ENCODE results near the gene SLC47A1.

SLC47A1 gene

GRCh38 chr17:19541445-19541844 lies 7.8 kb downstream of the SLC47A1 start:
- TF ChIP-seq MAX (IDR thresholded peaks at IDR 0.05; ENCODE audit: low read depth, low read length), result no peak
- H3K4me3 ChIP-seq (ENCODE audit: low read depth, low read length), result no peak overlapping the region
- DNase-seq (ENCODE audit: low read depth), result no peak

DNA sequence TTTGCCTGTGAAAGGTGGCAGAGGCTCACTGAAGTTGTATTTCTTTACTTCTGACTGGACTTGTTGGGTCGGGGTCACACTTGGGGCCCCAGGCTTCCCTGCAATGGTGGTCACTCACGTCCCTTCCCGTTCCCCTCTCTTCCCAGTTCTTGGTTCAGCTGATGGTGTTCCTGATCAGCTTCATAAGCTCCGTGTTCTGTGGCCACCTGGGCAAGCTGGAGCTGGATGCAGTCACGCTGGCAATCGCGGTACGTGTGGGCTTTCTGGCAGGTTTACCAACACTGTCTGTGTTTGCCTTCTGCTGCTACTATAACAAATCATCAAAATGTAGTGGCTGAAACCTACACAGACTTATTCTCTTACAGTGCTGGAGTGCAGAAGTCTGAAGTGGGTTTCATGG lies 8.6 kb downstream of the SLC47A1 start:
- H3K4me3 ChIP-seq (ENCODE audit: low read depth, low read length), result no peak overlapping the region
- DNase-seq (ENCODE audit: low read depth), result no peak
- TF ChIP-seq, protein P1, sequence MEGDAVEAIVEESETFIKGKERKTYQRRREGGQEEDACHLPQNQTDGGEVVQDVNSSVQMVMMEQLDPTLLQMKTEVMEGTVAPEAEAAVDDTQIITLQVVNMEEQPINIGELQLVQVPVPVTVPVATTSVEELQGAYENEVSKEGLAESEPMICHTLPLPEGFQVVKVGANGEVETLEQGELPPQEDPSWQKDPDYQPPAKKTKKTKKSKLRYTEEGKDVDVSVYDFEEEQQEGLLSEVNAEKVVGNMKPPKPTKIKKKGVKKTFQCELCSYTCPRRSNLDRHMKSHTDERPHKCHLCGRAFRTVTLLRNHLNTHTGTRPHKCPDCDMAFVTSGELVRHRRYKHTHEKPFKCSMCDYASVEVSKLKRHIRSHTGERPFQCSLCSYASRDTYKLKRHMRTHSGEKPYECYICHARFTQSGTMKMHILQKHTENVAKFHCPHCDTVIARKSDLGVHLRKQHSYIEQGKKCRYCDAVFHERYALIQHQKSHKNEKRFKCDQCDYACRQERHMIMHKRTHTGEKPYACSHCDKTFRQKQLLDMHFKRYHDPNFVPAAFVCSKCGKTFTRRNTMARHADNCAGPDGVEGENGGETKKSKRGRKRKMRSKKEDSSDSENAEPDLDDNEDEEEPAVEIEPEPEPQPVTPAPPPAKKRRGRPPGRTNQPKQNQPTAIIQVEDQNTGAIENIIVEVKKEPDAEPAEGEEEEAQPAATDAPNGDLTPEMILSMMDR (IDR thresholded peaks at IDR 0.05; ENCODE audit: low read depth, low read length), result no peak

DNA sequence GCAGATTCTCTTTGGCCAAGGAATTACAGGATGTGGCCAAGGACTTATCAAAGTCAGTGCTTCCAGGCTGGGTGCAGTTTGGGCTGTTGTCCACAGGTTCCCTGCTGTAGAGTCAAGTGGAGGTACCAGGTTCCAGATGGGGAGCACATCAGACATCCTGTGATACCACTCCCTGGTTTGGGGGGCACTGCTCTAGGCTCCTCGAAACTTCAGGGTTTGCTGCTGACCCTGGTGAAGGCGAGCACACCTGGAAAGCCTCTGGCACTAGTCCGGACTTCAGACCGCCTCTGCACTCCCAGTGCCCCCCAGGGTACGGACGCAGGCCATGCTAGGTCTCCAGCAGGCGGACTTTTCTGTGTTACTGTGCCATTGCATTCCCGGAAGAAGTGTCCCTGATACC lies 10.7 kb downstream of the SLC47A1 start:
- TF ChIP-seq MYC (IDR thresholded peaks at IDR 0.05; ENCODE audit: low read depth, low read length) (no peak), MAX (IDR thresholded peaks at IDR 0.05; ENCODE audit: low read depth, low read length) (no peak), POLR2A (IDR thresholded peaks at IDR 0.05; ENCODE audit: extremely low read depth, insufficient read length) (no peak)
- TF ChIP-seq, protein P1 (IDR thresholded peaks at IDR 0.05; ENCODE audit: low read depth, low read length), result no peak
- no peak overlapping the region for H3K4me3 ChIP-seq (ENCODE audit: low read depth, low read length)
- DNase-seq (ENCODE audit: low read depth), result no peak

DNA sequence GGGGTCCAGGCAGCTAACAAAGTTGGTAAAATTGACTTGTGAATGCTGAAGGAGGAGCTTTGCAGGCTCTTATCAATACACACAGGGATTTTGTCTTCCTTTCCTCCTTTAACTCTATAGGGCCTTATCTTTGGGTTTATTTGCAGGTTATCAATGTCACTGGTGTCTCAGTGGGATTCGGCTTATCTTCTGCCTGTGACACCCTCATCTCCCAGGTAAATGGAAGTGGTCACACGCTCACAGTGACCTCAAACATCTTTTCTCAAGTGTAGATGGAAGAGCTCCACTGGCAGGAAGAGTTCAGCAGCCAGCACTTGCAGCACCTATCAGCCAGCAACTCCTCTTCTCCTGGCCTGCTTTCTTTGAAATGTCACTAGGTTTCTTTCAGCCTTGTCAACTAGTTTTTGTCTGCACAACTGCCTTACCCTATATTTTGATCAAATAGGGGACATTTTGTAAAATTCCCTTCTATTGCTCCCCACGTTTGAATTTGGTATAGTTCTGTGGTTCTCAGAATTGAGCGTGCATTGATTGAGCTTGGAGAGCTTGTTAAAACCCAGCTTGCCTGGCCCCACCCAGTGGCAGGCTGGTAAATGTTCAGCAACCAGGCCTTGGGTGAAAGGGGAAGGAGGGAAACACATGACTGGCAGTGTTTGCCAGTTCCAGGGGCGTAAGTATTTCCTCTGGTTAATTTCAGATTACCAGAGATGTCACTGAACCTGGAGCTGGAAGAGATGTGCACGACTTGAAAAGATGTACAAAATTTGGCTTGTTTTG lies 12.8 kb downstream of the SLC47A1 start:
- peak; percentile 52 for DNase-seq (ENCODE audit: low read depth)
- TF ChIP-seq MAX (IDR thresholded peaks at IDR 0.05; ENCODE audit: low read depth, low read length) (no peak), MYC (IDR thresholded peaks at IDR 0.05; ENCODE audit: low read depth, low read length) (no peak)
- TF ChIP-seq, protein P1 (IDR thresholded peaks at IDR 0.05; ENCODE audit: low read depth, low read length), result peak; percentile 27
- no peak overlapping the region for H3K4me3 ChIP-seq (ENCODE audit: low read depth, low read length)

GRCh38 chr17:19549746-19550623 lies 16.3 kb downstream of the SLC47A1 start:
- DNase-seq (ENCODE audit: low read depth), result no peak
- TF ChIP-seq MAX (IDR thresholded peaks at IDR 0.05; ENCODE audit: low read depth, low read length) (no peak), MYC (IDR thresholded peaks at IDR 0.05; ENCODE audit: low read depth, low read length) (no peak), POLR2A (IDR thresholded peaks at IDR 0.05; ENCODE audit: extremely low read depth, insufficient read length) (no peak)
- TF ChIP-seq, protein P1 (IDR thresholded peaks at IDR 0.05; ENCODE audit: low read depth, low read length), result no peak
- H3K4me3 ChIP-seq (ENCODE audit: low read depth, low read length), result no peak overlapping the region

DNA sequence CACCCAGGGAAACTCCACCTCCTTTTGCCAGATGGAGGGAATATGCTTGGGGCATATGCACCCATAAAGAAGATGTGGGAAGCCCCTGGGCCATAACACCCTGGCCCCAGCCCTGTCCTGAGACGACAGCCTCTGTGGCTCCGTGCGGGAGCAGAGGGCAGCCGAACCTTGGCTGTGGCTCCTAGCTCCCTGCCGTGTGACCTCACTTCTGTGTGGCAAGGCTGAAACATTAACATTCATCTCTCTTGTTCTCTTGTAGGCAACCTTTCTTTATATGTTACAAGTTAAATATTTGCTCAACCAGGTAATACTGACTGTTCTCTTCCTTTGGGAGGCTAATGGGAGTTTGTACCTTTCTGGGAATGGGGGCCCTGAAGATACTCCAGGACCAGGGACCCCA lies 17.5 kb downstream of the SLC47A1 start:
- TF ChIP-seq POLR2A (IDR thresholded peaks at IDR 0.05; ENCODE audit: extremely low read depth, insufficient read length) (no peak), MYC (IDR thresholded peaks at IDR 0.05; ENCODE audit: low read depth, low read length) (no peak), MAX (IDR thresholded peaks at IDR 0.05; ENCODE audit: low read depth, low read length) (no peak)
- TF ChIP-seq, protein P1 (IDR thresholded peaks at IDR 0.05; ENCODE audit: low read depth, low read length), result no peak
- no peak for DNase-seq (ENCODE audit: low read depth)
- H3K4me3 ChIP-seq (ENCODE audit: low read depth, low read length), result no peak overlapping the region

Measured in NB4 (cell line).